PC-3 (cell line): Measurements from ENCODE around the gene TGOLN2. TPM values are rescaled to one million over a fixed set of nuclear protein-coding genes. Genes with fewer than 3 reads are reported as not detected.
"Not testable (repeated sequence)": the region's sequence is repeated elsewhere in the genome, so short reads cannot be mapped to it uniquely, and the experiment has no call there.

ENCODE experiments used
- ATAC-seq: fragments of 200-7000 bp; cut with Tn5 transposase; 2 replicates; pipeline ENCODE4 v1.9.1; 2020; ENCODE audit warnings: mild to moderate bottlenecking, moderate library complexity
- BruUV-seq: library from RNA; stranded (reverse); fragments of 400-500 nt; replicated peaks from 2 replicates; lab custom pipeline; 2021; lab: Mats Ljungman, UMichigan
- CTCF ChIA-PET: fragments of 300-600 bp; sonication (Branson Sonifier 250); formaldehyde crosslinking; loops from one replicate; lab custom pipeline; 2022; ENCODE audit warnings: antibody characterized with exemption; lab: Charles Lee
- POLR2A ChIA-PET: fragments of 300-600 bp; sonication (Branson Sonifier 250); formaldehyde crosslinking; loops from one replicate; lab custom pipeline; 2022; ENCODE audit warnings: antibody characterized with exemption; ENCODE audit not compliant: unreplicated experiment; lab: Charles Lee
- DNase-seq: peaks from one replicate; pipeline ENCODE4 v3.0.0-alpha.2; 2015
- H2AFZ ChIP-seq: fragments of 300-600 bp; sonication (generic); 2 replicates; pipeline ENCODE4 v1.6.0; 2016; ENCODE audit warnings: antibody characterized with exemption, low read length
- H3F3A ChIP-seq: fragments of 300-600 bp; sonication (generic); one replicate; pipeline ENCODE4 v1.6.0; 2017; ENCODE audit warnings: antibody characterized with exemption, low read length, control low read depth, mild to moderate bottlenecking; ENCODE audit not compliant: unreplicated experiment
- H3K27ac ChIP-seq: fragments of 300-600 bp; sonication (generic); 2 replicates; pipeline ENCODE4 v1.5.1; 2016; ENCODE audit warnings: mild to moderate bottlenecking, low read length
- H3K27me3 ChIP-seq: fragments of 300-600 bp; sonication (generic); 2 replicates; pipeline ENCODE4 v1.6.1; 2016; ENCODE audit warnings: low read length, mixed read lengths
- H3K36me3 ChIP-seq: fragments of 300-600 bp; sonication (generic); 2 replicates; pipeline ENCODE4 v1.6.1; 2016; ENCODE audit warnings: low read depth, mixed run types, low read length, mixed read lengths
- H3K4me1 ChIP-seq: fragments of 300-600 bp; sonication (generic); 2 replicates; pipeline ENCODE4 v1.5.1; 2016; ENCODE audit warnings: low read length; ENCODE audit not compliant: insufficient read depth
- H3K4me2 ChIP-seq: fragments of 300-600 bp; sonication (generic); 2 replicates; pipeline ENCODE4 v1.6.0; 2016; ENCODE audit warnings: low read length
- H3K4me3 ChIP-seq: fragments of 300-600 bp; sonication (generic); 2 replicates; pipeline ENCODE4 v1.5.1; 2016; ENCODE audit warnings: mild to moderate bottlenecking, low read length, mixed read lengths
- H3K79me2 ChIP-seq: fragments of 300-600 bp; sonication (generic); 2 replicates; pipeline ENCODE4 v1.6.1; 2017; ENCODE audit warnings: low read length, mixed read lengths
- H3K9ac ChIP-seq: fragments of 300-600 bp; sonication (generic); 2 replicates; pipeline ENCODE4 v1.6.0; 2016; ENCODE audit warnings: mild to moderate bottlenecking, low read length
- H3K9me2 ChIP-seq: fragments of 300-600 bp; sonication (generic); replicated peaks from 2 replicates; pipeline ENCODE4 v1.6.1; 2016; ENCODE audit warnings: mixed run types, low read length, mixed read lengths
- H3K9me3 ChIP-seq: fragments of 300-600 bp; sonication (generic); 2 replicates; pipeline ENCODE4 v1.6.1; 2016; ENCODE audit warnings: low read length, mixed read lengths
- H4K20me1 ChIP-seq: fragments of 300-600 bp; sonication (generic); 2 replicates; pipeline ENCODE4 v1.6.1; 2016; ENCODE audit warnings: low read length, mixed read lengths
- CTCF ChIP-seq: fragments of 300-600 bp; sonication (generic); conservative IDR thresholded peaks from 2 replicates; pipeline ENCODE4 v1.5.1; 2017; ENCODE audit warnings: antibody characterized with exemption, low read depth, mild to moderate bottlenecking, low read length
- EZH2 ChIP-seq: fragments of 300-600 bp; sonication (generic); IDR thresholded peaks from one replicate; pipeline ENCODE4 v1.6.1; 2017; ENCODE audit warnings: antibody characterized with exemption, mild to moderate bottlenecking, low read length; ENCODE audit not compliant: unreplicated experiment
- EZH2phosphoT487 ChIP-seq: fragments of 300-600 bp; sonication (generic); IDR thresholded peaks from 2 replicates; pipeline ENCODE4 v1.6.1; 2018; ENCODE audit warnings: mild to moderate bottlenecking, antibody characterized with exemption, low read length, borderline replicate concordance
- intact Hi-C: fragments of 100-400 bp; cut with micrococcal nuclease; formaldehyde crosslinking; loops from 2 replicates; pipeline ENCODE4 v1.9.0; 2023
- total RNA-seq: library from RNA; depleted of rRNA; stranded (reverse); fragments of >200 nt; gene quantifications from 2 replicates; pipeline ENCODE4 v1.2.3, GENCODE V29; 2014

The TGOLN2 gene
- total RNA-seq, 1 experiment from 2014 or later = 48.9 TPM

DNA sequence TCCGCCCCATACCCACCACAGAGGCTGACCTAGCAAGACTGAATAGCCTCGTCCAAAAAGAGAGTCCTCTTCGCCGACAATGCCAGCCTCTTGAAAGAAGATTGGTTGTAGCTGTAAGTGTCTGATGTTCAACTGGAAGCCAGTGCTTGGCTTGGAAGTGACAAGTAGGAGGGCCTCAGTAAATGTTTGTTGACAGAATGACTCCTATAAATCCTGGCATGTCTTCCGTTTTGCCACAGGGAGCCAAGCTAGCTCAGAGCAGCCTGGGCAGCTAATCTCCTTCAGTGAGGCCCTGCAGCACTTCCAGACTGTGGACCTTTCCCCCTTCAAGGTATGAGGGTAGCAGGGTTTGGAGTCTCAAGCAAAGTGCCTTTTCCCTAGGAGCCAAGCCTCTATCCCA, 41.7 kb upstream of the TGOLN2 start:
- ChIA-PET CTCF (interaction anchor here (0.5 kb wide), 1 partner anchor 175 kb away, joined by 5 read pairs; no protein-coding TSS in a partner anchor), POLR2A (interaction anchor here (0.6 kb wide), 3 partner anchors 38 to 227 kb away, joined by 4 to 9 read pairs (median 6); no protein-coding TSS in a partner anchor)
- Histone ChIP-seq H3K4me3 (no peak overlapping the region), H3F3A (no peaks in the 10 kb centered on the region), H3K4me1 (peaks cover 14% of the 10 kb centered on the region), H3K27ac (0 out of 2 replicates have a peak overlapping the region, but pooled peaks have one; percentile 15), H4K20me1 (no peaks in the 10 kb centered on the region), H3K36me3 (no peaks in the 10 kb centered on the region; the same call in 1 of the 2 replicates), H3K9me2 (no peaks in the 10 kb centered on the region), H3K9ac (no peak overlapping the region), H3K9me3 (no peaks in the 10 kb centered on the region), H2AFZ (no peak overlapping the region), H3K4me2 (peak overlapping the region; percentile 39; the same call in 1 of the 2 replicates), H3K27me3 (no peaks in the 10 kb centered on the region), H3K79me2 (no peaks in the 10 kb centered on the region)
- intact Hi-C loops = loop anchor here (1.0 kb wide), 1 partner anchor 15 kb away; the partner anchor contains the start of genes ELMOD3 and RETSAT
- ATAC-seq (peak; percentile 100), DNase-seq (peak; percentile 83)
- TF ChIP-seq EZH2phosphoT487 = no peak
- no peak for TF ChIP-seq CTCF
- TF ChIP-seq EZH2 = no peak
- BruUV-seq = no TSS peak

DNA sequence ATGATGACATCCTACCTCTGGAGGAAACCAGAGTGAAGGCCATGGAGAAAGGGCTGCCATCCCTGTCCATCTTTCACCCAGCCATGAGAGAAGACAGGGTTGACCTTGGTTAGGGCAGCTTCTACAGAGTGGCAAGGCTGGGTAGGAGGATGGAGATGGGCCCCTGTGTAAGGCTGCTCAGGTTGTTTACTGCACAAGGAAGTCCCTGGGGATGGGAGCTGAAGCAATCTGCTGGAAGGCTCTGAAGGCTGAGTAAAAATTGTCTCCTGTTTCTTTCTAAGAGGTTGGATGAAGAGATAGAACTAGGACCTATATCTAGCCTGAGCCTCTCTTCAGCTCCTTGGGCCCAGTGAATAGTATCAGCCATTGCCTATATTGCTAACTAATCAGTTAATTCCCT, 41.1 kb upstream of the TGOLN2 start:
- Histone ChIP-seq H3K27me3 (no peaks in the 10 kb centered on the region), H3K9me2 (no peaks in the 10 kb centered on the region), H3K4me2 (peak overlapping the region; percentile 34; the same call in 1 of the 2 replicates), H3K9ac (no peak overlapping the region), H3K4me1 (peaks cover 14% of the 10 kb centered on the region), H3K9me3 (no peaks in the 10 kb centered on the region), H3K4me3 (no peak overlapping the region), H3K79me2 (no peaks in the 10 kb centered on the region), H2AFZ (no peak overlapping the region), H3K27ac (no peak overlapping the region), H4K20me1 (no peaks in the 10 kb centered on the region), H3K36me3 (no peaks in the 10 kb centered on the region; the same call in 1 of the 2 replicates), H3F3A (no peaks in the 10 kb centered on the region)
- ChIA-PET CTCF (interaction anchor here (0.5 kb wide), 1 partner anchor 176 kb away, joined by 5 read pairs; no protein-coding TSS in a partner anchor), POLR2A (interaction anchor here (0.6 kb wide), 1 partner anchor 228 kb away, joined by 4 read pairs; no protein-coding TSS in a partner anchor)
- BruUV-seq = no TSS peak
- TF ChIP-seq EZH2phosphoT487 = no peak
- no peak for TF ChIP-seq EZH2
- TF ChIP-seq CTCF = no peak
- ATAC-seq (peak; percentile 9), DNase-seq (no peak)
- intact Hi-C loops = loop anchor here (1.0 kb wide), 1 partner anchor 15 kb away; the partner anchor contains the start of genes ELMOD3 and RETSAT

- Histone ChIP-seq H3K9me2 (no peaks in the 10 kb centered on the region), H4K20me1 (no peaks in the 10 kb centered on the region), H3K9me3 (no peaks in the 10 kb centered on the region), H3K4me1 (peaks cover 14% of the 10 kb centered on the region), H3K9ac (no peak overlapping the region), H3K27me3 (no peaks in the 10 kb centered on the region), H3K36me3 (peaks cover 2% of the 10 kb centered on the region; the same call in 1 of the 2 replicates), H3K4me3 (no peak overlapping the region), H3K4me2 (no peak overlapping the region), H3K79me2 (no peaks in the 10 kb centered on the region), H3F3A (no peaks in the 10 kb centered on the region), H2AFZ (no peak overlapping the region), H3K27ac (no peak overlapping the region)
- DNase-seq (no peak), ATAC-seq (no peak)
- intact Hi-C loops = no loop called here
- CTCF ChIA-PET = no interaction called here
- no TSS peak for BruUV-seq
- POLR2A ChIA-PET = no interaction called here
- TF ChIP-seq EZH2phosphoT487 = no peak
- no peak for TF ChIP-seq CTCF
- no peak for TF ChIP-seq EZH2
These were observed 39.4 kb upstream of the TGOLN2 start for GRCh38 chr2:85367180-85367579.

DNA sequence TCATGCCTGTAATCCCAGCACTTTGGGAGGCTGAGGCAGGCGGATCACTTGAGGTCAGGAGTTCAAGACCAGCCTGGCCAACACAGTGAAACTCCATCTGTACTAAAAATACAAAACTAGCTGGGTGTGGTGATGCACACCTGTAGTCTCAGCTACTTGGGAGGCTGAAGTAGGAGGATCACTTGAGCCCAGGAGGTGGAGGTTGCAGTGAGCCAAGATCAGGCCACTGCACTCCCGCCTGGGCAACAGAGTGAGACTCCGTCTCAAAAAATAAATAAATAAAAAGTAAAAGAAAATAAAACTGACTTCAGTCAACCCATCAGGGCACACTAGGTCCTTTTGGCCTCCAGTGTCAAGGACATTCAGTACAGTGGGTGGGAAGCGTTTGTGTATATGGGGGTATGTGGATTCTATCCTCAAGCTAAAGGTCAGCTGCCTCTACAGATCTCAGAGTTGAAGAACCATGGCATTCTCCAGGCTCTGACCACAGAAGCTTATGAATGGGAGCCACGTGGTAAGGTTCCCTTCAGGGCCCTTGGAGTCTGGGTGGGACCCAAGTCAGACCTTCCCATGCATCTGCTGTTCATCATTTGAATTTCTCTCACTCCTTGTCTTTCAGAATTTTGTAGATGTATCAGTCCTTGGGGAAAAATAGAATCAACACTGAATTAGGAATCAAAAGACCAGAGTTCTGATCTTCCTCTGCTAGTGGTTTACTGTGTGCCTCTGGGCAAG, 35.0 kb upstream of the TGOLN2 start:
- H3K36me3 ChIP-seq, POLR2A ChIA-PET, H3K9me3 ChIP-seq, H3K27me3 ChIP-seq, H2AFZ ChIP-seq, ATAC-seq, H3K4me3 ChIP-seq, H3K4me1 ChIP-seq, BruUV-seq, H3F3A ChIP-seq, H3K79me2 ChIP-seq, DNase-seq, H3K4me2 ChIP-seq, H3K9me2 ChIP-seq, intact Hi-C loops, CTCF ChIA-PET, H3K9ac ChIP-seq, H3K27ac ChIP-seq, H4K20me1 ChIP-seq: not testable (repeated sequence)
